Activated B cell treated with CpG ODN at 0.5 μM for 24 hours (primary cell): Measurements from ENCODE around the gene CDH15. TPM values are rescaled to one million over a fixed set of nuclear protein-coding genes. Genes with fewer than 3 reads are reported as not detected.

Source experiments
- ATAC-seq: fragments of 200-7000 bp; cut with Tn5 transposase; one replicate; pipeline ENCODE4 v1.10.0; 2021; ENCODE audit warnings: low read depth, mild to moderate bottlenecking, moderate library complexity
- CTCF ChIA-PET: fragments of 350-600 bp; sonication (Branson Sonifier 250); formaldehyde crosslinking; loops from one replicate; lab custom pipeline; 2021; ENCODE audit warnings: antibody characterized with exemption; lab: Charles Lee
- POLR2A ChIA-PET: fragments of 350-600 bp; sonication (Branson Sonifier 250); formaldehyde crosslinking; loops from one replicate; lab custom pipeline; 2021; ENCODE audit warnings: antibody characterized with exemption; lab: Charles Lee
- DNase-seq: peaks from one replicate; pipeline ENCODE4 v3.0.0; 2022
- H3K27ac Mint-ChIP-seq: one replicate; pipeline ENCODE4 v1.8.0; 2020; ENCODE audit warnings: mixed read lengths
- H3K27me3 Mint-ChIP-seq: one replicate; pipeline ENCODE4 v1.8.0; 2021; ENCODE audit warnings: mixed read lengths
- H3K36me3 Mint-ChIP-seq: one replicate; pipeline ENCODE4 v1.8.0; 2021; ENCODE audit warnings: low read depth, mixed read lengths
- H3K4me1 Mint-ChIP-seq: one replicate; pipeline ENCODE4 v1.8.0; 2021; ENCODE audit warnings: mixed read lengths
- H3K4me3 Mint-ChIP-seq: one replicate; pipeline ENCODE4 v1.8.0; 2020; ENCODE audit warnings: mild to moderate bottlenecking, mixed read lengths
- H3K9me3 Mint-ChIP-seq: one replicate; pipeline ENCODE4 v1.8.0; 2020; ENCODE audit warnings: mixed read lengths
- intact Hi-C: fragments of 100-400 bp; cut with micrococcal nuclease; formaldehyde crosslinking; loops from one replicate; pipeline ENCODE4 v1.15.1; 2024
- total RNA-seq: library from RNA; stranded (reverse); gene quantifications from 2 replicates; pipeline ENCODE4 v1.2.3, GENCODE V29; 2022
- TF ChIP-seq, protein P1 (sequence below): fragments of 200-600 bp; IDR thresholded peaks from one replicate; pipeline ENCODE4 v1.8.0; 2022; ENCODE audit warnings: antibody characterized with exemption, mild to moderate bottlenecking

The CDH15 gene, protein sequence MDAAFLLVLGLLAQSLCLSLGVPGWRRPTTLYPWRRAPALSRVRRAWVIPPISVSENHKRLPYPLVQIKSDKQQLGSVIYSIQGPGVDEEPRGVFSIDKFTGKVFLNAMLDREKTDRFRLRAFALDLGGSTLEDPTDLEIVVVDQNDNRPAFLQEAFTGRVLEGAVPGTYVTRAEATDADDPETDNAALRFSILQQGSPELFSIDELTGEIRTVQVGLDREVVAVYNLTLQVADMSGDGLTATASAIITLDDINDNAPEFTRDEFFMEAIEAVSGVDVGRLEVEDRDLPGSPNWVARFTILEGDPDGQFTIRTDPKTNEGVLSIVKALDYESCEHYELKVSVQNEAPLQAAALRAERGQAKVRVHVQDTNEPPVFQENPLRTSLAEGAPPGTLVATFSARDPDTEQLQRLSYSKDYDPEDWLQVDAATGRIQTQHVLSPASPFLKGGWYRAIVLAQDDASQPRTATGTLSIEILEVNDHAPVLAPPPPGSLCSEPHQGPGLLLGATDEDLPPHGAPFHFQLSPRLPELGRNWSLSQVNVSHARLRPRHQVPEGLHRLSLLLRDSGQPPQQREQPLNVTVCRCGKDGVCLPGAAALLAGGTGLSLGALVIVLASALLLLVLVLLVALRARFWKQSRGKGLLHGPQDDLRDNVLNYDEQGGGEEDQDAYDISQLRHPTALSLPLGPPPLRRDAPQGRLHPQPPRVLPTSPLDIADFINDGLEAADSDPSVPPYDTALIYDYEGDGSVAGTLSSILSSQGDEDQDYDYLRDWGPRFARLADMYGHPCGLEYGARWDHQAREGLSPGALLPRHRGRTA
- total RNA-seq, result not detected in 2 replicates

GRCh38 chr16:89171216-89172170, at the start of gene CDH15:
Gene CDH15, plus strand, starts transcription at chr16:89171748. Its CDS starts 84 bp downstream, at chr16:89171832.
- Mint-ChIP-seq H3K9me3 (no peaks in the 10 kb centered on the region), H3K36me3 (no peaks in the 10 kb centered on the region), H3K4me3 (peak within 1 kb of the TSS; percentile 66), H3K27ac (no peak within 1 kb of the TSS), H3K27me3 (peaks cover 2% of the 10 kb centered on the region), H3K4me1 (peaks cover 13% of the 10 kb centered on the region)
- TF ChIP-seq, protein P1, sequence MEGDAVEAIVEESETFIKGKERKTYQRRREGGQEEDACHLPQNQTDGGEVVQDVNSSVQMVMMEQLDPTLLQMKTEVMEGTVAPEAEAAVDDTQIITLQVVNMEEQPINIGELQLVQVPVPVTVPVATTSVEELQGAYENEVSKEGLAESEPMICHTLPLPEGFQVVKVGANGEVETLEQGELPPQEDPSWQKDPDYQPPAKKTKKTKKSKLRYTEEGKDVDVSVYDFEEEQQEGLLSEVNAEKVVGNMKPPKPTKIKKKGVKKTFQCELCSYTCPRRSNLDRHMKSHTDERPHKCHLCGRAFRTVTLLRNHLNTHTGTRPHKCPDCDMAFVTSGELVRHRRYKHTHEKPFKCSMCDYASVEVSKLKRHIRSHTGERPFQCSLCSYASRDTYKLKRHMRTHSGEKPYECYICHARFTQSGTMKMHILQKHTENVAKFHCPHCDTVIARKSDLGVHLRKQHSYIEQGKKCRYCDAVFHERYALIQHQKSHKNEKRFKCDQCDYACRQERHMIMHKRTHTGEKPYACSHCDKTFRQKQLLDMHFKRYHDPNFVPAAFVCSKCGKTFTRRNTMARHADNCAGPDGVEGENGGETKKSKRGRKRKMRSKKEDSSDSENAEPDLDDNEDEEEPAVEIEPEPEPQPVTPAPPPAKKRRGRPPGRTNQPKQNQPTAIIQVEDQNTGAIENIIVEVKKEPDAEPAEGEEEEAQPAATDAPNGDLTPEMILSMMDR, result no peak
- ATAC-seq, result peak; percentile 96
- peak; percentile 84 for DNase-seq
- ChIA-PET CTCF (interaction anchor here (1.5 kb wide), 1 partner anchor 434 kb away, joined by 5 read pairs; no protein-coding TSS in a partner anchor), POLR2A (interaction anchor here (0.6 to 1.0 kb wide), 6 partner anchors 46 to 300 kb away, joined by 3 to 5 read pairs (median 4); partner anchors contain the start of gene ZNF778)
- intact Hi-C loops, result loop anchor here (1.0 to 10.0 kb wide), 7 partner anchors 21 to 717 kb away; partner anchors contain the start of genes APRT, TRAPPC2L and ZFPM1

DNA sequence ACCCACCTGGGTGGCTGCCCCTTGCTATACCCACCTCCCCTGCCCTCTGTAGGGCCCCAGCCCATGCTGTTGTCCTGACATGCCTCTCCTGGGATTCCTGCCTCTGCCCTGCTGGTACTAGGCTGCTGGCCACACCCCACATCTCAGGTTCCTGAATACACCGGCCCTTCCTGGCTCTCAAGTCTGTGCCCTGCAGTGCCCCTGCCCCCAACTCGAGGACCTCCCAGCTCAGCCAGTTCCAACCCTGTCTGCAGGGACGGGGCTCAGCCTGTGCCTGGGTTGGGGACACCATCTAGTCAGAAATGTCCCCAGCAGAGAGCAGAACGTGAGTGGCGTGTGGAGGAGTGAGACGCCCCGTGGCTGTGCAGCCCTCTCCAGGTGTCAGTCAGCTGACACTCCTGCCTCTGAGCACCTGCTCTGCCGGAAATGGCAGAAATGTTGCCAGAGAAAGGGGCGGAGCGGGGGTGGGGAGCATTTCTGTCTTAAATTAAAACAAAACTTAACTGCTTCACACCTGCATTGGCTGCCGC, 49.2 kb upstream of the CDH15 start:
- H3K27ac Mint-ChIP-seq, result peak overlapping the region; percentile 30
- POLR2A ChIA-PET, result interaction anchor here (0.5 to 1.0 kb wide), 3 partner anchors 24 to 186 kb away, joined by 3 read pairs; partner anchors contain the start of gene ACSF3
- no peaks in the 10 kb centered on the region for H3K9me3 Mint-ChIP-seq
- ATAC-seq (peak; percentile 70), DNase-seq (no peak)
- TF ChIP-seq, protein P1, result no peak
- intact Hi-C loops, result no loop called here
- H3K4me1 Mint-ChIP-seq, result peaks cover 20% of the 10 kb centered on the region
- peak overlapping the region; percentile 15 for H3K4me3 Mint-ChIP-seq
- H3K27me3 Mint-ChIP-seq, result no peaks in the 10 kb centered on the region
- H3K36me3 Mint-ChIP-seq, result peaks cover 69% of the 10 kb centered on the region
- CTCF ChIA-PET, result no interaction called here

GRCh38 chr16:89123001-89123830, 48.3 kb upstream of the CDH15 start:
- Mint-ChIP-seq H3K36me3 (peaks cover 62% of the 10 kb centered on the region), H3K4me3 (no peak overlapping the region), H3K27ac (no peak overlapping the region), H3K9me3 (no peaks in the 10 kb centered on the region), H3K27me3 (no peaks in the 10 kb centered on the region), H3K4me1 (peaks cover 20% of the 10 kb centered on the region)
- ATAC-seq, result no peak
- ChIA-PET CTCF (no interaction called here), POLR2A (interaction anchor here (0.5 to 1.0 kb wide), 3 partner anchors 25 to 187 kb away, joined by 3 read pairs; partner anchors contain the start of gene ACSF3)
- intact Hi-C loops, result no loop called here
- TF ChIP-seq, protein P1, result no peak
- DNase-seq, result no peak

DNA sequence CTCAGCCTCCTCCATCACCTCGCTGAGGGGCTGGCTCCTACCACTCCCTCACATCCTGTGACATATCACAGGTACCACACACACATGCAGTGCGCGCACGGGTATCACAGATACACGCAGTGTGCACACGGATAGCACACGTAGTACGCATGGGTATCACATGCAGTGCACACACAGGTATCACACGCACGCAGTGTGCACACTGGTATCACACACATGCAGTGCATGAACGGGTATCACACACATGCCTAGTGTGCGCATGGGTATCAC, 47.8 kb upstream of the CDH15 start:
- H3K27ac Mint-ChIP-seq, result no peak overlapping the region
- no peak overlapping the region for H3K4me3 Mint-ChIP-seq
- no peaks in the 10 kb centered on the region for H3K27me3 Mint-ChIP-seq
- ATAC-seq, result no peak
- peaks cover 20% of the 10 kb centered on the region for H3K4me1 Mint-ChIP-seq
- CTCF ChIA-PET, result no interaction called here
- H3K36me3 Mint-ChIP-seq, result peaks cover 61% of the 10 kb centered on the region
- TF ChIP-seq, protein P1, result no peak
- POLR2A ChIA-PET, result no interaction called here
- no peak for DNase-seq
- intact Hi-C loops, result no loop called here
- no peaks in the 10 kb centered on the region for H3K9me3 Mint-ChIP-seq
